CD4-positive, alpha-beta T cell treated with Interleukin-2 at 100 ng/mL for 4 hours (primary cell): ENCODE measurements around the gene USP40.

Experiments
- DNase-seq: peaks from one replicate; pipeline ENCODE4 v3.0.0-alpha.2; 2020; ENCODE audit warnings: low spot score

The USP40 gene

GRCh38 chr2:233556881-233557736, 9.5 kb downstream of the USP40 start:
- no peak for DNase-seq

GRCh38 chr2:233553366-233553765, 13.2 kb downstream of the USP40 start:
- DNase-seq, result no peak

- no peak for DNase-seq
Observed at GRCh38 chr2:233551491-233551890, 15.1 kb downstream of the USP40 start.

GRCh38 chr2:233546774-233547173, 19.8 kb downstream of the USP40 start:
- DNase-seq, result no peak

GRCh38 chr2:233546101-233546500, 20.5 kb downstream of the USP40 start:
- no peak for DNase-seq

- no peak for DNase-seq
Observed at GRCh38 chr2:233544200-233544610, 22.4 kb downstream of the USP40 start.

GRCh38 chr2:233542507-233542906, 24.1 kb downstream of the USP40 start:
- no peak for DNase-seq

- DNase-seq, result no peak
Observed at GRCh38 chr2:233538741-233539140, 27.8 kb downstream of the USP40 start.

- no peak for DNase-seq
Observed at GRCh38 chr2:233535271-233535670, 31.3 kb downstream of the USP40 start.

- DNase-seq, result no peak
Observed at GRCh38 chr2:233532971-233533370, 33.6 kb downstream of the USP40 start.

GRCh38 chr2:233531955-233532354, 34.6 kb downstream of the USP40 start:
- no peak for DNase-seq

- no peak for DNase-seq
Observed at GRCh38 chr2:233530381-233530780, 36.2 kb downstream of the USP40 start.

GRCh38 chr2:233528182-233528581, 38.4 kb downstream of the USP40 start:
- no peak for DNase-seq

- DNase-seq, result no peak
Observed at GRCh38 chr2:233525791-233526190, 40.8 kb downstream of the USP40 start.

- no peak for DNase-seq
Observed at GRCh38 chr2:233519787-233520611, 46.6 kb downstream of the USP40 start.

- no peak for DNase-seq
Observed at GRCh38 chr2:233513953-233514655, 52.5 kb downstream of the USP40 start.

- DNase-seq, result no peak
Observed at GRCh38 chr2:233503947-233504637, 62.5 kb downstream of the USP40 start.

- no peak for DNase-seq
Observed at GRCh38 chr2:233503481-233503880, 63.1 kb downstream of the USP40 start.

- no peak for DNase-seq
Observed at GRCh38 chr2:233501198-233502076, 65.1 kb downstream of the USP40 start.

- DNase-seq, result no peak
Observed at GRCh38 chr2:233499928-233500327, 66.7 kb downstream of the USP40 start.

- DNase-seq, result no peak
Observed at GRCh38 chr2:233498126-233498525, 68.5 kb downstream of the USP40 start.
